Liver (tissue), 9 donors: Measurements from ENCODE around the gene WDR27. TPM values are rescaled to one million over a fixed set of nuclear protein-coding genes. Genes with fewer than 3 reads are reported as not detected.

Experiments used
- DNase-seq: peaks from one replicate; pipeline ENCODE4 v3.0.0-alpha.2; 2017; ENCODE audit warnings: low spot score
- H3K27ac ChIP-seq, 2 donors: one replicate each; pipeline ENCODE4 v1.7.0; 2013; ENCODE audit warnings: inconsistent platforms in 2 of 2, low read length in 2 of 2, control low read depth in 1 of 2, low read depth in 1 of 2, mild to moderate bottlenecking in 1 of 2
- H3K27me3 ChIP-seq, 4 donors: one replicate each; pipeline versions ENCODE4 v1.6.1 to v1.7.0; 2013; ENCODE audit warnings: low read length in 3 of 4, inconsistent platforms in 1 of 4, mild to moderate bottlenecking in 1 of 4, moderate library complexity in 1 of 4; ENCODE audit not compliant: control insufficient read depth in 4 of 4, insufficient read depth in 4 of 4
- H3K36me3 ChIP-seq, 4 donors: one replicate each; pipeline versions ENCODE4 v1.6.1 to v1.7.0; 2013; ENCODE audit warnings: low read length in 3 of 4, mild to moderate bottlenecking in 3 of 4, low read depth in 1 of 4, moderate library complexity in 1 of 4; ENCODE audit not compliant: control insufficient read depth in 4 of 4, insufficient read depth in 3 of 4
- H3K4me1 ChIP-seq, 4 donors: one replicate each; pipeline versions ENCODE4 v1.6.1 to v1.7.0; 2013; ENCODE audit warnings: low read length in 3 of 4, mild to moderate bottlenecking in 3 of 4, moderate library complexity in 1 of 4; ENCODE audit not compliant: control insufficient read depth in 4 of 4, insufficient read depth in 4 of 4
- H3K4me3 ChIP-seq, 3 donors: one replicate each; pipeline versions ENCODE4 v1.6.1 to v1.7.0; 2013; ENCODE audit warnings: low read length in 3 of 3, control low read depth in 1 of 3, low read depth in 1 of 3, mild to moderate bottlenecking in 1 of 3
- H3K9ac ChIP-seq, 2 donors: one replicate each; pipeline ENCODE4 v1.7.0; 2013; ENCODE audit warnings: low read length in 2 of 2, mild to moderate bottlenecking in 2 of 2, moderate library complexity in 2 of 2, control low read depth in 1 of 2, low read depth in 1 of 2
- H3K9me3 ChIP-seq, 4 donors: one replicate each; pipeline versions ENCODE4 v1.6.1 to v1.7.0; 2013; ENCODE audit warnings: low read length in 3 of 4; ENCODE audit not compliant: control insufficient read depth in 4 of 4
- EGR1 ChIP-seq, 2 donors: IDR thresholded peaks; 2 replicates each; pipeline ENCODE4 v1.6.1; 2016 to 2018; ENCODE audit warnings: antibody characterized with exemption in 2 of 2, low read depth in 2 of 2
- FOXA1 ChIP-seq: IDR thresholded peaks from 2 replicates; pipeline ENCODE4 v1.6.1; 2016; ENCODE audit warnings: antibody characterized with exemption
- FOXA2 ChIP-seq: IDR thresholded peaks from 2 replicates; pipeline ENCODE4 v1.6.1; 2016; ENCODE audit warnings: antibody characterized with exemption
- GABPA ChIP-seq, 2 donors: IDR thresholded peaks in 1 of 2; conservative IDR thresholded peaks in 1 of 2; 2 replicates each; pipeline ENCODE4 v1.6.1; 2016; ENCODE audit warnings: antibody characterized with exemption in 2 of 2, mild to moderate bottlenecking in 1 of 2, moderate library complexity in 1 of 2
- HNF4A ChIP-seq, 2 donors: conservative IDR thresholded peaks; 2 replicates each; pipeline ENCODE4 v1.6.1; 2016; ENCODE audit warnings: antibody characterized with exemption in 2 of 2, mild to moderate bottlenecking in 2 of 2
- JUND ChIP-seq, 2 donors: IDR thresholded peaks; 2 replicates each; pipeline ENCODE4 v1.6.1; 2016; ENCODE audit warnings: antibody characterized with exemption in 2 of 2
- NR2F2 ChIP-seq: IDR thresholded peaks from 2 replicates; pipeline ENCODE4 v1.6.1; 2016; ENCODE audit warnings: antibody characterized with exemption
- RAD21 ChIP-seq, 2 donors: IDR thresholded peaks; 2 replicates each; pipeline ENCODE4 v1.6.1; 2016; ENCODE audit warnings: antibody characterized with exemption in 2 of 2, mild to moderate bottlenecking in 2 of 2
- RXRA ChIP-seq, 2 donors: IDR thresholded peaks; 2 replicates each; pipeline ENCODE4 v1.6.1; 2017 to 2018; ENCODE audit warnings: antibody characterized with exemption in 2 of 2, mild to moderate bottlenecking in 1 of 2
- SP1 ChIP-seq: IDR thresholded peaks from 2 replicates; pipeline ENCODE4 v1.6.1; 2018; ENCODE audit warnings: antibody characterized with exemption, mild to moderate bottlenecking
- TAF1 ChIP-seq: conservative IDR thresholded peaks from 2 replicates; pipeline ENCODE4 v1.6.1; 2016; ENCODE audit warnings: antibody characterized with exemption, mild to moderate bottlenecking
- YY1 ChIP-seq: IDR thresholded peaks from 2 replicates; pipeline ENCODE4 v1.6.1; 2016; ENCODE audit warnings: antibody characterized with exemption, mild to moderate bottlenecking
- WGBS: extraction: QIAGEN DNeasy Blood & Tissue Kit; methylation state at CpG from one replicate; pipeline ENCODE4 v1.1.7; 2013; 5-methylcytosine and 5-hydroxymethylcytosine counted together
- polyA plus RNA-seq, 2 donors: library from polyadenylated mRNA; stranded (reverse) in 1 of 2; unstranded in 1 of 2; fragments of 200-250 nt in 1 of 2; fragments of >200 nt in 1 of 2; fragmentation: Nextera tagmentation in 1 of 2; extraction: Ambion mirVana in 1 of 2; gene quantifications; one replicate each; pipeline versions ENCODE4 v1.2.1 to v1.2.3, GENCODE V29; 2013 to 2015
- total RNA-seq, 2 donors: library from RNA; depleted of rRNA; stranded (reverse); fragments of >200 nt; gene quantifications; one replicate each; pipeline ENCODE4 v1.2.3, GENCODE V29; 2014
- TF ChIP-seq, protein P1 (sequence below): IDR thresholded peaks from 2 replicates; pipeline ENCODE4 v1.6.1; 2016; ENCODE audit warnings: antibody characterized with exemption
- TF ChIP-seq, protein P2 (sequence below): IDR thresholded peaks from 2 replicates; pipeline ENCODE4 v1.6.1; 2016; ENCODE audit warnings: antibody characterized with exemption, mild to moderate bottlenecking
- TF ChIP-seq, protein P3 (sequence below): IDR thresholded peaks from 2 replicates; pipeline ENCODE4 v1.6.1; 2016; ENCODE audit warnings: antibody characterized with exemption
- TF ChIP-seq, protein P4 (sequence below): IDR thresholded peaks from 2 replicates; pipeline ENCODE4 v1.6.1; 2016; ENCODE audit warnings: antibody characterized with exemption
- TF ChIP-seq, protein P5 (sequence below): fragments of 150-350 bp; IDR thresholded peaks from 2 replicates; pipeline ENCODE4 v1.5.1; 2017; ENCODE audit warnings: improper control_type of control experiment, low read depth, low read length; ENCODE audit not compliant: missing input control
- donor health status: healthy.
- donor health status: healthy.
- donor health status: healthy.
- donor health status: healthy.
- donor health status: healthy.

Gene WDR27
- total and polyA plus RNA-seq, 4 donors = 3.7 to 20.1 (median 7.7) TPM

DNA sequence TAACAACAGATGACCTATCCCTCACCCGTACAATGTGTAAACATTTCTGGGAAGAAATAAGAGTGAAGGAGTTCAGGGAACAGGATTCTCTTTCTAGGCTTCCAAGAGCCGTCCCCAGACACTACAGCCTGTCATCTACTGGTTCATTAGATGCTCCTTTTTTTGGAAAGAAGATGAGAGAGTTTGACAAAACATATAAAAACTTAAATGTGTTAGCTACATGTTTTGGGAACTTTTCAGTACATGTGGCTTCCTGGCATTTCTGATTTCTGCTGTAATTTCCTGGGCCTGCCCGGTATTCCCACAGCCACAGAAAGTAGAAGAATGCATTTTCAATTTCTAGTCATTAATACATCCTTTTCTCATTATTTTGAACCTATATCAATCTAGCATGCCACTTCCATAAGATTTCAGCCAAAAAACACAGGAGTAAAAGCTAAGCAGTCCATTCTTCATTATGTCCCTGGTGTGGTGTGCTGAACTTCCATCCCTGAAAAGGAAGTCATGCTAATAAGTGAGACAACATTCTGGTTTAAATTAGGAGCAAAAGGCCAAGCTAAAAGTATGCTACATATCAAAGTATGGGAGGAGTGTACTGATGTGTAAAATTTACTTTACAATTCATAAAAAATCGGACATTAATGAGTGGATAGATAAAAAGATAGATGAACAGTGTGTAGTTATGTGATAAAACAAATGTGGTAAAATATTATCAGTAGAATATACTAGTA is 198.2 kb downstream of the WDR27 start:
- Histone ChIP-seq H3K9me3 (no peaks in the 10 kb centered on the region), H3K27ac (no peak overlapping the region), H3K36me3 (no peaks in the 10 kb centered on the region), H3K9ac (no peak overlapping the region), H3K4me3 (no peak overlapping the region), H3K27me3 (no peaks in the 10 kb centered on the region), H3K4me1 (no peaks in the 10 kb centered on the region)
- TF ChIP-seq RAD21 (IDR thresholded peaks at IDR 0.05) (no peak), FOXA2 (no peak), EGR1 (IDR thresholded peaks at IDR 0.05; ENCODE audit: low read depth in 2 of 2) (no peak), FOXA1 (no peak), RXRA (IDR thresholded peaks at IDR 0.05) (no peak), HNF4A (conservative IDR thresholded peaks at IDR 0.05) (no peak), NR2F2 (no peak), GABPA (IDR thresholded peaks at IDR 0.05 in 1 of 2, conservative IDR thresholded peaks at IDR 0.05 in 1 of 2) (no peak), SP1 (no peak)
- TF ChIP-seq, protein P1, sequence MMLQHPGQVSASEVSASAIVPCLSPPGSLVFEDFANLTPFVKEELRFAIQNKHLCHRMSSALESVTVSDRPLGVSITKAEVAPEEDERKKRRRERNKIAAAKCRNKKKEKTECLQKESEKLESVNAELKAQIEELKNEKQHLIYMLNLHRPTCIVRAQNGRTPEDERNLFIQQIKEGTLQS = no peak
- TF ChIP-seq, protein P2, sequence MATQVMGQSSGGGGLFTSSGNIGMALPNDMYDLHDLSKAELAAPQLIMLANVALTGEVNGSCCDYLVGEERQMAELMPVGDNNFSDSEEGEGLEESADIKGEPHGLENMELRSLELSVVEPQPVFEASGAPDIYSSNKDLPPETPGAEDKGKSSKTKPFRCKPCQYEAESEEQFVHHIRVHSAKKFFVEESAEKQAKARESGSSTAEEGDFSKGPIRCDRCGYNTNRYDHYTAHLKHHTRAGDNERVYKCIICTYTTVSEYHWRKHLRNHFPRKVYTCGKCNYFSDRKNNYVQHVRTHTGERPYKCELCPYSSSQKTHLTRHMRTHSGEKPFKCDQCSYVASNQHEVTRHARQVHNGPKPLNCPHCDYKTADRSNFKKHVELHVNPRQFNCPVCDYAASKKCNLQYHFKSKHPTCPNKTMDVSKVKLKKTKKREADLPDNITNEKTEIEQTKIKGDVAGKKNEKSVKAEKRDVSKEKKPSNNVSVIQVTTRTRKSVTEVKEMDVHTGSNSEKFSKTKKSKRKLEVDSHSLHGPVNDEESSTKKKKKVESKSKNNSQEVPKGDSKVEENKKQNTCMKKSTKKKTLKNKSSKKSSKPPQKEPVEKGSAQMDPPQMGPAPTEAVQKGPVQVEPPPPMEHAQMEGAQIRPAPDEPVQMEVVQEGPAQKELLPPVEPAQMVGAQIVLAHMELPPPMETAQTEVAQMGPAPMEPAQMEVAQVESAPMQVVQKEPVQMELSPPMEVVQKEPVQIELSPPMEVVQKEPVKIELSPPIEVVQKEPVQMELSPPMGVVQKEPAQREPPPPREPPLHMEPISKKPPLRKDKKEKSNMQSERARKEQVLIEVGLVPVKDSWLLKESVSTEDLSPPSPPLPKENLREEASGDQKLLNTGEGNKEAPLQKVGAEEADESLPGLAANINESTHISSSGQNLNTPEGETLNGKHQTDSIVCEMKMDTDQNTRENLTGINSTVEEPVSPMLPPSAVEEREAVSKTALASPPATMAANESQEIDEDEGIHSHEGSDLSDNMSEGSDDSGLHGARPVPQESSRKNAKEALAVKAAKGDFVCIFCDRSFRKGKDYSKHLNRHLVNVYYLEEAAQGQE = no peak
- TF ChIP-seq, protein P3, sequence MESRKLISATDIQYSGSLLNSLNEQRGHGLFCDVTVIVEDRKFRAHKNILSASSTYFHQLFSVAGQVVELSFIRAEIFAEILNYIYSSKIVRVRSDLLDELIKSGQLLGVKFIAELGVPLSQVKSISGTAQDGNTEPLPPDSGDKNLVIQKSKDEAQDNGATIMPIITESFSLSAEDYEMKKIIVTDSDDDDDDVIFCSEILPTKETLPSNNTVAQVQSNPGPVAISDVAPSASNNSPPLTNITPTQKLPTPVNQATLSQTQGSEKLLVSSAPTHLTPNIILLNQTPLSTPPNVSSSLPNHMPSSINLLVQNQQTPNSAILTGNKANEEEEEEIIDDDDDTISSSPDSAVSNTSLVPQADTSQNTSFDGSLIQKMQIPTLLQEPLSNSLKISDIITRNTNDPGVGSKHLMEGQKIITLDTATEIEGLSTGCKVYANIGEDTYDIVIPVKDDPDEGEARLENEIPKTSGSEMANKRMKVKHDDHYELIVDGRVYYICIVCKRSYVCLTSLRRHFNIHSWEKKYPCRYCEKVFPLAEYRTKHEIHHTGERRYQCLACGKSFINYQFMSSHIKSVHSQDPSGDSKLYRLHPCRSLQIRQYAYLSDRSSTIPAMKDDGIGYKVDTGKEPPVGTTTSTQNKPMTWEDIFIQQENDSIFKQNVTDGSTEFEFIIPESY = no peak
- DNase-seq = no peak
- WGBS = 65% methylated on average over 4 of the region's 4 CpGs

DNA sequence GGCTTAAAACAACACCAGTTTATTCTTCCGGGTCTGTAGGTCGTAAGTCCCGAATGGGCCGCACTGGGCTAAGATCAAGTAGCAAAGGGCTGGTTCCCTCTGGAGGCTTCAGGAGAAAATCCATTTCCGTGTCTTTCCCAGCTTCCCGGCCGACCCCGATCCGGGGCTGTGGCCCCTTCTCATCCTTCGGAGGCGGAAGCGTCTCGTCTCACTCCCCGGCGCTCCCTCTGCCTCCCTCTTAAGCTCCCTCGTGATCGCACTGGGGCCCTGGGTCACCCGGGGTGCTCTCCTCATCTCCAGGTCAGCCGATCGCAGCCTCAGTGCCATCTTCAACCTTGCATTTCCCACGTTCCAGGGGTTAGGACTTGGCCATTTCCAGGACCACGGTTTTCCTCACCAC is 199.4 kb downstream of the WDR27 start:
- 98% methylated on average over 22 of the region's 22 CpGs for WGBS
- H3K27ac ChIP-seq = no peak overlapping the region
- no peaks in the 10 kb centered on the region for H3K9me3 ChIP-seq
- no peak overlapping the region for H3K9ac ChIP-seq
- DNase-seq = no peak
- TF ChIP-seq JUND (IDR thresholded peaks at IDR 0.05) (no peak), TAF1 (no peak), RAD21 (IDR thresholded peaks at IDR 0.05) (no peak), GABPA (IDR thresholded peaks at IDR 0.05 in 1 of 2, conservative IDR thresholded peaks at IDR 0.05 in 1 of 2) (no peak), NR2F2 (no peak), HNF4A (conservative IDR thresholded peaks at IDR 0.05) (no peak), YY1 (no peak), FOXA2 (no peak), FOXA1 (no peak), RXRA (IDR thresholded peaks at IDR 0.05) (no peak)
- TF ChIP-seq, protein P3 = no peak
- TF ChIP-seq, protein P2 = no peak
- TF ChIP-seq, protein P4, sequence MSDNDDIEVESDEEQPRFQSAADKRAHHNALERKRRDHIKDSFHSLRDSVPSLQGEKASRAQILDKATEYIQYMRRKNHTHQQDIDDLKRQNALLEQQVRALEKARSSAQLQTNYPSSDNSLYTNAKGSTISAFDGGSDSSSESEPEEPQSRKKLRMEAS = no peak
- TF ChIP-seq, protein P5, sequence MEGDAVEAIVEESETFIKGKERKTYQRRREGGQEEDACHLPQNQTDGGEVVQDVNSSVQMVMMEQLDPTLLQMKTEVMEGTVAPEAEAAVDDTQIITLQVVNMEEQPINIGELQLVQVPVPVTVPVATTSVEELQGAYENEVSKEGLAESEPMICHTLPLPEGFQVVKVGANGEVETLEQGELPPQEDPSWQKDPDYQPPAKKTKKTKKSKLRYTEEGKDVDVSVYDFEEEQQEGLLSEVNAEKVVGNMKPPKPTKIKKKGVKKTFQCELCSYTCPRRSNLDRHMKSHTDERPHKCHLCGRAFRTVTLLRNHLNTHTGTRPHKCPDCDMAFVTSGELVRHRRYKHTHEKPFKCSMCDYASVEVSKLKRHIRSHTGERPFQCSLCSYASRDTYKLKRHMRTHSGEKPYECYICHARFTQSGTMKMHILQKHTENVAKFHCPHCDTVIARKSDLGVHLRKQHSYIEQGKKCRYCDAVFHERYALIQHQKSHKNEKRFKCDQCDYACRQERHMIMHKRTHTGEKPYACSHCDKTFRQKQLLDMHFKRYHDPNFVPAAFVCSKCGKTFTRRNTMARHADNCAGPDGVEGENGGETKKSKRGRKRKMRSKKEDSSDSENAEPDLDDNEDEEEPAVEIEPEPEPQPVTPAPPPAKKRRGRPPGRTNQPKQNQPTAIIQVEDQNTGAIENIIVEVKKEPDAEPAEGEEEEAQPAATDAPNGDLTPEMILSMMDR = no peak
- no peaks in the 10 kb centered on the region for H3K36me3 ChIP-seq
- H3K4me1 ChIP-seq = no peaks in the 10 kb centered on the region
- no peaks in the 10 kb centered on the region for H3K27me3 ChIP-seq
- no peak overlapping the region for H3K4me3 ChIP-seq
